Ammon's horn (tissue), 1 donor: Measurements from ENCODE around the gene CCDC85B.

Experiments
- DNase-seq: peaks from one replicate; pipeline ENCODE4 v3.0.0-alpha.2; 2016; ENCODE audit warnings: low spot score

The CCDC85B gene

GRCh38 chr11:65857853-65858680, 32.4 kb upstream of the CCDC85B start, which contains the start of gene CFL1:
Gene CFL1, minus strand, starts transcription at chr11:65858180. Its CDS starts 81 bp downstream, at chr11:65858099.
- DNase-seq, result peak; percentile 98

- no peak for DNase-seq
These were observed 31.8 kb upstream of the CCDC85B start for GRCh38 chr11:65858681-65859087.

- peak; percentile 98 for DNase-seq
These were observed 31.2 kb upstream of the CCDC85B start for GRCh38 chr11:65859095-65859811.

- peak; percentile 42 for DNase-seq
These were observed 30.6 kb upstream of the CCDC85B start for GRCh38 chr11:65859812-65860277.

GRCh38 chr11:65860278-65861164, 30.0 kb upstream of the CCDC85B start, which contains the start of gene MUS81:
Gene MUS81, plus strand, starts transcription at chr11:65860433. Its CDS starts 321 bp downstream, at chr11:65860754.
- DNase-seq, result peak; percentile 95

GRCh38 chr11:65861165-65861505, 29.3 kb upstream of the CCDC85B start:
- no peak for DNase-seq

- no peak for DNase-seq
These were observed 28.8 kb upstream of the CCDC85B start for GRCh38 chr11:65861533-65862183.

GRCh38 chr11:65862191-65862735, 28.2 kb upstream of the CCDC85B start:
- no peak for DNase-seq

GRCh38 chr11:65862941-65863888, 27.3 kb upstream of the CCDC85B start:
- DNase-seq, result no peak

GRCh38 chr11:65863889-65864705, 26.4 kb upstream of the CCDC85B start:
- no peak for DNase-seq

GRCh38 chr11:65864706-65865471, 25.6 kb upstream of the CCDC85B start:
- DNase-seq, result no peak

GRCh38 chr11:65865550-65866172, 24.8 kb upstream of the CCDC85B start:
- no peak for DNase-seq

- DNase-seq, result no peak
These were observed 23.8 kb upstream of the CCDC85B start for GRCh38 chr11:65866509-65867283.

- DNase-seq, result no peak
These were observed 23.0 kb upstream of the CCDC85B start for GRCh38 chr11:65867284-65868071.

GRCh38 chr11:65868076-65868667, 22.3 kb upstream of the CCDC85B start:
- DNase-seq, result peak; percentile 54

- no peak for DNase-seq
These were observed 21.6 kb upstream of the CCDC85B start for GRCh38 chr11:65868907-65869306.
